IMR-90 (cell line): ENCODE data around the gene EYS.

Source experiments
- MXI1 ChIP-seq: IDR thresholded peaks from 2 replicates; pipeline ENCODE4 v1.6.1; 2012; ENCODE audit warnings: low read depth, mild to moderate bottlenecking, low read length, moderate library complexity, borderline replicate concordance
- TF ChIP-seq, protein P1 (sequence below): conservative IDR thresholded peaks from 2 replicates; pipeline ENCODE4 v1.5.1; 2012; ENCODE audit warnings: mild to moderate bottlenecking, low read depth, low read length, improper control_type of control experiment

DNA sequence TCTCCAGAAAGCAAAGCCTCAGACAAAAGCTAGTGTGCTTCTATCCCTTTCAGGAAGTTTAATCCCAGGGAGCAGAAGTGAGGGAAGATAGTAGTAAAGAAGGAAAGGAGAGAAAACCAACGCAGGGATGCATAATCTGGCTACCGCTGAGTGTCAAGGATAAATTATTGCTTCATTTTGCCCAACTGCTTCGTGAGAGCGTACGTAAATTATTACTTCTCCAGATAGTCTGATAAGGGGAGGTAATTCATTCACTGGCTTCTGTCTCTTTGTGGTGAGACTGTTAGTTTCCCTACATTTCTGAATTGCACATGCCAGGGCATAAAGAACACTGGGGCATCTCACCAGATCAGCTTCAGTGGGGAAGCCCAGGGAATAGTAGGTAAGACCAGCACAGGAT is 1531.7 kb downstream of the EYS start:
- TF ChIP-seq, protein P1, sequence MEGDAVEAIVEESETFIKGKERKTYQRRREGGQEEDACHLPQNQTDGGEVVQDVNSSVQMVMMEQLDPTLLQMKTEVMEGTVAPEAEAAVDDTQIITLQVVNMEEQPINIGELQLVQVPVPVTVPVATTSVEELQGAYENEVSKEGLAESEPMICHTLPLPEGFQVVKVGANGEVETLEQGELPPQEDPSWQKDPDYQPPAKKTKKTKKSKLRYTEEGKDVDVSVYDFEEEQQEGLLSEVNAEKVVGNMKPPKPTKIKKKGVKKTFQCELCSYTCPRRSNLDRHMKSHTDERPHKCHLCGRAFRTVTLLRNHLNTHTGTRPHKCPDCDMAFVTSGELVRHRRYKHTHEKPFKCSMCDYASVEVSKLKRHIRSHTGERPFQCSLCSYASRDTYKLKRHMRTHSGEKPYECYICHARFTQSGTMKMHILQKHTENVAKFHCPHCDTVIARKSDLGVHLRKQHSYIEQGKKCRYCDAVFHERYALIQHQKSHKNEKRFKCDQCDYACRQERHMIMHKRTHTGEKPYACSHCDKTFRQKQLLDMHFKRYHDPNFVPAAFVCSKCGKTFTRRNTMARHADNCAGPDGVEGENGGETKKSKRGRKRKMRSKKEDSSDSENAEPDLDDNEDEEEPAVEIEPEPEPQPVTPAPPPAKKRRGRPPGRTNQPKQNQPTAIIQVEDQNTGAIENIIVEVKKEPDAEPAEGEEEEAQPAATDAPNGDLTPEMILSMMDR, result no peak
- no peak for TF ChIP-seq MXI1
